ENCODE results near the gene CPED1.

Gene CPED1

GRCh38 chr7:121084748-121085336 is 96.3 kb downstream of the CPED1 start:
- peak overlapping the region; percentile 23; the same call in 1 of the 2 replicates for H3K4me3 ChIP-seq (ENCODE audit: low read depth, low read length)

GRCh38 chr7:121085922-121086321 is 97.4 kb downstream of the CPED1 start:
- H3K4me3 ChIP-seq (ENCODE audit: low read depth, low read length), result no peak overlapping the region
- TF ChIP-seq CTCF (IDR thresholded peaks at IDR 0.05; ENCODE audit: low read depth, low read length), result no peak

More at GRCh38 chr7:121084748-121085336, 96.3 kb downstream of the CPED1 start:
- no peak for TF ChIP-seq CTCF (IDR thresholded peaks at IDR 0.05; ENCODE audit: low read depth, low read length)

GRCh38 chr7:121088870-121089269 is 100.4 kb downstream of the CPED1 start:
- H3K4me3 ChIP-seq (ENCODE audit: low read depth, low read length), result no peak overlapping the region
- TF ChIP-seq CTCF (IDR thresholded peaks at IDR 0.05; ENCODE audit: low read depth, low read length), result no peak

GRCh38 chr7:121094829-121095228 is 106.3 kb downstream of the CPED1 start:
- no peak for TF ChIP-seq CTCF (IDR thresholded peaks at IDR 0.05; ENCODE audit: low read depth, low read length)
- no peak overlapping the region for H3K4me3 ChIP-seq (ENCODE audit: low read depth, low read length)

- H3K4me3 ChIP-seq (ENCODE audit: low read depth, low read length), result no peak overlapping the region
- no peak for TF ChIP-seq CTCF (IDR thresholded peaks at IDR 0.05; ENCODE audit: low read depth, low read length)
Observed at GRCh38 chr7:121097577-121097976, 109.1 kb downstream of the CPED1 start.

GRCh38 chr7:121099572-121099971 is 111.1 kb downstream of the CPED1 start:
- H3K4me3 ChIP-seq (ENCODE audit: low read depth, low read length), result no peak overlapping the region
- TF ChIP-seq CTCF (IDR thresholded peaks at IDR 0.05; ENCODE audit: low read depth, low read length), result no peak

GRCh38 chr7:121101083-121101482 is 112.6 kb downstream of the CPED1 start:
- no peak for TF ChIP-seq CTCF (IDR thresholded peaks at IDR 0.05; ENCODE audit: low read depth, low read length)
- H3K4me3 ChIP-seq (ENCODE audit: low read depth, low read length), result no peak overlapping the region

Measured in WI38 (cell line).